HepG2 (cell line): Measurements from ENCODE around the gene HES2. TPM values are rescaled to one million over a fixed set of nuclear protein-coding genes. Genes with fewer than 3 reads are reported as not detected.

Experiments
- ATAC-seq: fragments of 200-7000 bp; cut with Tn5 transposase; 3 replicates; pipeline ENCODE4 v1.9.1; 2020; ENCODE audit warnings: mild to moderate bottlenecking, moderate library complexity
- BruUV-seq: library from RNA; stranded (reverse); fragments of 400-500 nt; replicated peaks from 2 replicates; lab custom pipeline; 2021; lab: Mats Ljungman, UMichigan
- CTCF ChIA-PET: fragments of 300-600 bp; formaldehyde crosslinking; extraction: SDS; loops from one replicate; lab custom pipeline; 2021; ENCODE audit warnings: low total read pairs, inconsistent platforms, low intra/inter-chr PET ratio; lab: Yijun Ruan, JAX
- POLR2A ChIA-PET: fragments of 350-600 bp; sonication (Branson Sonifier 250); formaldehyde crosslinking; loops from one replicate; lab custom pipeline; 2020; ENCODE audit warnings: antibody characterized with exemption, inconsistent platforms; lab: Yijun Ruan, JAX
- DNase-seq: peaks from one replicate; pipeline ENCODE4 v3.0.0-alpha.2; 2015; ENCODE audit warnings: low spot score
- FAIRE-seq: peaks from 3 replicates; lab custom pipeline; 2011; peaks lifted over from hg19 to GRCh38; lab: Jason Lieb, UNC
- H2AFZ ChIP-seq: one replicate; pipeline ENCODE4 v1.6.1; 2011; ENCODE audit warnings: low read length, inconsistent platforms
- H3K27ac ChIP-seq: fragments of 300-600 bp; 3 replicates; pipeline ENCODE4 v1.8.0; 2011; ENCODE audit warnings: mixed run types, mild to moderate bottlenecking, mixed read lengths, low read length, inconsistent platforms; ENCODE audit not compliant: insufficient read depth; ENCODE audit errors: extremely low read length
- H3K27me3 ChIP-seq, 2 experiments: fragments of 200-600 bp in 1 of 2; 2 replicates in 1 of 2; 3 replicates in 1 of 2; pipeline versions ENCODE4 v1.6.0 to v1.8.0; 2011; ENCODE audit warnings: low read length in 2 of 2, mild to moderate bottlenecking in 2 of 2, moderate library complexity in 2 of 2, inconsistent platforms in 1 of 2; ENCODE audit not compliant: insufficient read depth in 2 of 2, control insufficient read depth in 1 of 2
- H3K36me3 ChIP-seq, 2 experiments: fragments of 200-600 bp in 1 of 2; replicated peaks in 1 of 2; 2 replicates in 1 of 2; 3 replicates in 1 of 2; pipeline versions ENCODE4 v1.5.1 to v1.8.0; 2011; ENCODE audit warnings: low read length in 2 of 2, inconsistent platforms in 1 of 2; ENCODE audit not compliant: insufficient read depth in 2 of 2, control insufficient read depth in 1 of 2
- H3K4me1 ChIP-seq: 2 replicates; pipeline ENCODE4 v1.5.1; 2012; ENCODE audit warnings: low read length, inconsistent platforms; ENCODE audit not compliant: insufficient read depth
- H3K4me2 ChIP-seq: 2 replicates; pipeline ENCODE4 v1.6.0; 2011; ENCODE audit warnings: low read depth, low read length, inconsistent platforms
- H3K4me3 ChIP-seq, 3 experiments: fragments of 200-600 bp in 1 of 3; sonication (generic), shearing (Covaris generic) in 1 of 3; replicated peaks in 1 of 3; 2 replicates each; pipeline ENCODE4 v1.5.1; 2011 to 2016; ENCODE audit warnings: low read length in 3 of 3, inconsistent platforms in 2 of 3, low read depth in 2 of 3, mild to moderate bottlenecking in 2 of 3, control low read depth in 1 of 3, mixed read lengths in 1 of 3; ENCODE audit not compliant: insufficient read depth in 1 of 3
- H3K79me2 ChIP-seq: one replicate; pipeline ENCODE4 v1.6.1; 2011; ENCODE audit warnings: low read length, inconsistent platforms; ENCODE audit not compliant: insufficient read depth
- H3K9ac ChIP-seq: 2 replicates; pipeline ENCODE4 v1.6.0; 2011; ENCODE audit warnings: mild to moderate bottlenecking, low read depth, low read length, inconsistent platforms; ENCODE audit not compliant: insufficient read depth
- H3K9me3 ChIP-seq: 2 replicates; pipeline ENCODE4 v1.5.1; 2012; ENCODE audit warnings: mild to moderate bottlenecking, low read length
- H4K20me1 ChIP-seq: 2 replicates; pipeline ENCODE4 v1.6.0; 2011; ENCODE audit warnings: inconsistent platforms, mild to moderate bottlenecking, low read length, moderate library complexity; ENCODE audit not compliant: insufficient read depth
- FOXP4 ChIP-seq: sonication (generic); formaldehyde crosslinking; IDR thresholded peaks from 2 replicates; pipeline ENCODE4 v1.4.0; 2020; ENCODE audit warnings: missing genetic modification reagents
- GMEB1 ChIP-seq: sonication (generic); formaldehyde crosslinking; IDR thresholded peaks from 2 replicates; pipeline ENCODE4 v1.5.1; 2020; ENCODE audit warnings: missing genetic modification reagents, mild to moderate bottlenecking, borderline replicate concordance
- IKZF5 ChIP-seq: IDR thresholded peaks from 2 replicates; pipeline ENCODE4 v1.6.1; 2018; ENCODE audit warnings: missing genetic modification reagents, mild to moderate bottlenecking, missing compliant biosample characterization
- KDM5A ChIP-seq: fragments of 200-600 bp; sonication (generic); IDR thresholded peaks from 2 replicates; pipeline ENCODE4 v1.7.0; 2018; ENCODE audit warnings: antibody characterized with exemption, mild to moderate bottlenecking, low read length, borderline replicate concordance
- MIER2 ChIP-seq: IDR thresholded peaks from 2 replicates; pipeline ENCODE4 v1.6.1; 2016; ENCODE audit warnings: missing biosample characterization, missing genetic modification reagents
- MTA1 ChIP-seq: sonication (generic); formaldehyde crosslinking; IDR thresholded peaks from 2 replicates; pipeline ENCODE4 v1.4.0; 2020; ENCODE audit warnings: missing genetic modification reagents, mild to moderate bottlenecking, borderline replicate concordance
- PITX1 ChIP-seq: sonication (generic); formaldehyde crosslinking; IDR thresholded peaks from 2 replicates; pipeline ENCODE4 v1.5.1; 2020; ENCODE audit warnings: mild to moderate bottlenecking, missing genetic modification reagents
- RXRA ChIP-seq: sonication (generic); formaldehyde crosslinking; IDR thresholded peaks from 2 replicates; pipeline ENCODE4 v1.5.1; 2020; ENCODE audit warnings: missing genetic modification reagents
- TP53 ChIP-seq: sonication (generic); formaldehyde crosslinking; conservative IDR thresholded peaks from 2 replicates; pipeline ENCODE4 v1.4.0; 2020; ENCODE audit warnings: missing genetic modification reagents
- ZNF18 ChIP-seq: sonication (generic); formaldehyde crosslinking; IDR thresholded peaks from 2 replicates; pipeline ENCODE4 v1.8.0; 2022; ENCODE audit warnings: mild to moderate bottlenecking, missing genetic modification reagents; ENCODE audit not compliant: insufficient replicate concordance
- ZNF232 ChIP-seq: sonication (generic); formaldehyde crosslinking; IDR thresholded peaks from 2 replicates; pipeline ENCODE4 v1.4.0; 2020; ENCODE audit warnings: missing genetic modification reagents, borderline replicate concordance
- ZNF414 ChIP-seq: sonication (generic); formaldehyde crosslinking; IDR thresholded peaks from 2 replicates; pipeline ENCODE4 v1.5.0; 2020; ENCODE audit warnings: missing genetic modification reagents
- ZNF800 ChIP-seq: sonication (generic); formaldehyde crosslinking; IDR thresholded peaks from 2 replicates; pipeline ENCODE4 v1.4.0; 2020; ENCODE audit warnings: missing genetic modification reagents
- WGBS: methylation state at CpG from one replicate; pipeline ENCODE4 v1.1.6; 2017; ENCODE audit warnings: low lambda C conversion rate; 5-methylcytosine and 5-hydroxymethylcytosine counted together
- in situ Hi-C: cut with HindIII; loops from 2 replicates; pipeline ENCODE4 v1.10.0; 2017; ENCODE audit warnings: low pct_unique_long_range_greater_than_20kb; ENCODE audit not compliant: extremely low pct_ligation_motif_present
- intact Hi-C: fragments of 100-400 bp; cut with micrococcal nuclease; formaldehyde crosslinking; loops from one replicate; pipeline ENCODE4 v1.10.0; 2022; ENCODE audit not compliant: unreplicated experiment
- polyA plus RNA-seq, 8 experiments: library from polyadenylated mRNA; depleted of rRNA in 3 of 8; stranded (reverse) in 7 of 8; unstranded in 1 of 8; fragments of >200 nt; fragmentation: Illumina TruSeq in 4 of 8; extraction: Trizol in 4 of 8; gene quantifications; 2 replicates each; pipeline versions ENCODE4 v1.2.1 to v1.2.3, GENCODE V29; 2011 to 2016; ENCODE audit warnings: low read depth in 4 of 8, missing spikeins in 1 of 8, mixed read lengths in 1 of 8; ENCODE audit not compliant: insufficient read depth in 1 of 8
- total RNA-seq, 5 experiments: library from RNA; depleted of rRNA; stranded (reverse); fragments of >200 nt; fragmentation: Illumina TruSeq; extraction: Trizol; gene quantifications; 2 replicates each; pipeline ENCODE4 v1.2.3, GENCODE V29; 2016; ENCODE audit warnings: low read depth in 1 of 5

HES2 gene
- total and polyA plus RNA-seq, 2 of the 13 experiments (the other 11 are each of a cell fraction or from before 2014, with no cell fraction given) = 0.11 to 0.17 TPM

GRCh38 chr1:6414443-6414844 lies 5.3 kb downstream of the HES2 start:
- ATAC-seq (peak; percentile 76), DNase-seq (peak; percentile 49), FAIRE-seq (peak; percentile 58)
- H3K9me3 ChIP-seq = no peaks in the 10 kb centered on the region
- CTCF ChIA-PET = interaction anchor here (0.7 to 1.6 kb wide), 2 partner anchors 51 to 67 kb away, joined by 3 to 6 read pairs; no protein-coding TSS in a partner anchor
- peaks cover 56% of the 10 kb centered on the region for H3K4me1 ChIP-seq
- peak overlapping the region in 2 of 3 experiments; percentile 26 to 57; a peak in 3 of 6 replicates for H3K4me3 ChIP-seq
- peak overlapping the region; percentile 81 for H3K4me2 ChIP-seq
- H2AFZ ChIP-seq = peak overlapping the region; percentile 35
- H4K20me1 ChIP-seq = no peaks in the 10 kb centered on the region
- H3K27me3 ChIP-seq = peaks cover 11 to 58% of the 10 kb centered on the region in 2 experiments
- in situ Hi-C loops (loop anchor here (10.0 kb wide), 1 partner anchor 170 kb away; the partner anchor contains the start of gene HES3), intact Hi-C loops (no loop called here)
- H3K9ac ChIP-seq = no peak overlapping the region
- H3K36me3 ChIP-seq = no peaks in the 10 kb centered on the region
- 0% methylated on average over 4 of the region's 15 CpGs for WGBS
- POLR2A ChIA-PET = interaction anchor here (0.8 kb wide), 1 partner anchor 9 kb away, joined by 4 read pairs; no protein-coding TSS in a partner anchor
- H3K79me2 ChIP-seq = no peaks in the 10 kb centered on the region
- no TSS peak for BruUV-seq
- no peak overlapping the region for H3K27ac ChIP-seq
- TF ChIP-seq FOXP4 (CRISPR knock-in tag) (no peak), GMEB1 (CRISPR knock-in tag) (no peak), MTA1 (CRISPR knock-in tag) (peak; percentile 10; the same call in 1 of the 2 replicates), ZNF800 (CRISPR knock-in tag) (peak; percentile 69), MIER2 (no peak), PITX1 (peak; percentile 45; the same call in 1 of the 2 replicates), ZNF18 (CRISPR knock-in tag) (no peak), ZNF232 (CRISPR knock-in tag) (0 out of 2 replicates have a peak, but pooled peaks have one; percentile 31), RXRA (CRISPR knock-in tag) (0 out of 2 replicates have a peak, but pooled peaks have one; percentile 18), ZNF414 (no peak), KDM5A (no peak), IKZF5 (CRISPR knock-in tag) (peak; percentile 21; the same call in 1 of the 2 replicates), TP53 (CRISPR knock-in tag) (peak; percentile 87; the same call in 1 of the 2 replicates)
